GM18519 (cell line): Measurements from ENCODE around the gene F2RL1.
"Not testable (repeated sequence)": the region's sequence is repeated elsewhere in the genome, so short reads cannot be mapped to it uniquely, and the experiment has no call there.

ENCODE experiments used
- ATAC-seq: cut with Tn5 transposase; IDR thresholded peaks from one replicate; pipeline ENCODE4 v1.9.1; 2021; ENCODE audit warnings: mild to moderate bottlenecking, moderate library complexity; ENCODE audit not compliant: unreplicated experiment, low FRiP score

The F2RL1 gene

GRCh38 chr5:76818844-76819831 lies at the start of gene F2RL1:
TSS of gene F2RL1 (plus strand) at chr5:76819030. CDS start at chr5:76819183, 153 bp downstream.
- no peak for ATAC-seq

GRCh38 chr5:76771041-76771440 lies 47.8 kb upstream of the F2RL1 start:
- ATAC-seq = not testable (repeated sequence)

DNA sequence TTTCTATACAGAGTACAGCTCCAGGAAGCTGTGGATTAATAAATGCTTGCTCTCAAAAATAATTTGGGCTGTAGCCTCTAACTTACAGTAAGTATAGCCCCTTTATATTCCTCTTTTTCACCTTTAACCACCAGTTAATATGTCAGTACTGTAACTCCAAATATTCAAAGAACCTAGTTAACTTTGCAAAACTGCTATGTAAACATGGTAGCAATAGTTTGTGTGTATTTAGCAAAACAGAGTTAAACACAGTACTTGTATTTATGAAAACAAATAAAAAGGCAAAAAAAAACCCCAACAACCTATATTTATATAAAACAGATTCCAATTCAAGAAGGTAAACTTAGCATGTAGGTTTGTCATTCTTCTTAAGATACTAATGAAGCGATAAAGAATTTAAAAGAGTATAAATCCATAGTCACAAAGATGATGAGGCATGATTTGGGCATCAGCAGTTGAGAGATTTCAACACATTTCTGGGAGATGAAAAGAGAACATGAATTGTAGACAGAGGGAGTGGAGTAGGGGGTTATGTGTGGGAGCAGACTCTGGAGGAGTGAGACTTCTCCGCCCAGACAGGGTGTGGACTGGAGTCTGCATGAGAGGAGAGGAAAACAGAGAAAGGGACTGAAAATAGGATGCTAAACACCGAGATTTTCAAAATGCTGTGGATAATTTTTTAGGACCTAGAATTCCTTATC lies 47.0 kb upstream of the F2RL1 start:
- no peak for ATAC-seq

DNA sequence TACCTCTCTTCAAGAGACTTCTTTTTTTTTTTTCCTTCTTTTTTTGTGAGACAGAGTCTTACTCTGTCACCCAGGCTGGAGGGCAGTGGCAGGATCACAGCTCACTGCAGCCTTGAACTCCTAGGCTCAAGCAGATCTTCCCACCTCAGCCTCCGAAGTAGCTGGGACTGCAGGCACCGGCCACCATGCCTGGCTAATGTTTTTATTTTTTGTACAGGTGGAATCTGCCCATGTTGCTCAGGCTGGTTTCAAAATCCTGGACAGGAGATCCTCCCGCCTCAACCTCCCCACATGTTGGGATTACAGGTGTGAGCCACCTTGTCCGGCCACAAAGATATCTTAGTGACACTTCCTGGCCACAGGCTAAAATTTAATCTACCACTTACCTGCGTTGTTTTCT lies 42.9 kb upstream of the F2RL1 start:
- ATAC-seq = no peak

DNA sequence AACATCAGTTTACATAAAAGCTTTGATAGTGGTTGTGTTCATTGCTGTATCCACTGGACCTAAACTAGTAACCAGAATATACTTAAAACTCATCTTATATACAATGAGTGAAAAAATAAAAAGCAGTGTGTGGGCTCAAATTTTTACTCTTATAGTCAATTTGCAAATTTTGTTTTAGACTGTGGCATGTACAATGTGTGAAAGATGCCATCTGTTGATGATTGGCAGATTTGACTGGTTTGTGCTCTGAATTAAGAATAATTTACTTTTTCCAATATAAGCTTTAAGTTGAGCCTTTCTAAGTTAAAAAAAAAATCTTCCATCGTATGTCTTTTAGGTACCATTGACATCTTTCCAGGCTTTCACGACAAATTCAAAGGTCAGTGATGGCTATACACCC lies 42.4 kb upstream of the F2RL1 start:
- no peak for ATAC-seq

DNA sequence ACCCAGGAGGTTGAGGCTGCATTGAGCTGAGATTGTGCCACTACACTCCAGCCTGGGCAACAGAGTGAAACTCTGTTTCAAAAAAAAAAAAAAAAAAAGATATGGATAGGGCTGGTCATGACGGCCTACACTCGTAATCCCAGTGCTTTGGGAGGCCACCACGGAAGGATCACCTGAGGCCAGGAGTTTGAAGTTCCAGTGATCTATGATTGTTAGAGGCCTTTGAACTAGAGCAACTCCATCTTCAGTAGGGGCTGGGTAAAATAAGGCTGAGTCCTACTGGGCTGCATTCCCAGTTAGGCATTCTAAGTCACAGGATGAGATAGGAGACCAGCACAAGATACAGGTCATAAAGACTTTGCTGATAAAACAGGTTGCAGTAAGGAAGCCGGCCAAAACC lies 38.2 kb upstream of the F2RL1 start:
- not testable (repeated sequence) for ATAC-seq

GRCh38 chr5:76781775-76782174 lies 37.1 kb upstream of the F2RL1 start:
- no peak for ATAC-seq

DNA sequence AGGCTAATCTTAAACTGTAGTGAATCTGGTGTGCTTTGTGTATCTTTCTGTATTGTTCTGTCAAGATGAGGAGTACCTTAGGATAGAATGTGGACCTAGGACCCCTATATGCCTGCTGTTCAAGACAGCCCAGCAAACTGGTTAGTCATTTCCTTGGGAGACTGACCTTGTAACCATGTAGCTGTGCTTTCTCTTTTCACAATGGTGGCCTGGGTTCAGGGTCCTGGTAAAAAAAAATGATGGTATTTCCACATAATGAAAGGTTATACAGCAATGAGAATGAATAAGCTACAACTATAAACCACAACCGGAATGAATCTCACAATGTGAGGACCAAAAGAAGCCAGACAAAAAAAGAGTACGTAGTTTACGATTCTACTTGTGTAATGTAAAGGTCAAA lies 36.4 kb upstream of the F2RL1 start:
- ATAC-seq = no peak

DNA sequence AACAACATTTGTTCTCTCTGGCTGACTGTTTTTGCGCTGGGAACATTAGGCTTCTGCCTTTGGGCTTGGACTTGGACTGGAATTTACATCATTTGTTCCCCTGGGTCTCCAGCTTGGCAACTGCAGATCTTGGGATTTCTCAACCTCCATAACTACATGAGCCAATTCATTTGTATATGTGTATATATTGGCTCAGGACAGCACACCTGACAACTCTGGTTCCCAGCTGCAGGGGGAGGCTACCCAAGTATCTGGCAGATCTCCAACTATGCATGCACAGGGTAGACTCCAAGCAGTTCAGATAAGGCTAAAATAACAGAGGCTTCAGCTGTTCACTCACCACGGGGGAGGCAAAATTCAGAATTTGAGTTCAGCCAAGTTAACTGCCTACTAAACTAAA lies 31.6 kb upstream of the F2RL1 start:
- ATAC-seq = no peak

DNA sequence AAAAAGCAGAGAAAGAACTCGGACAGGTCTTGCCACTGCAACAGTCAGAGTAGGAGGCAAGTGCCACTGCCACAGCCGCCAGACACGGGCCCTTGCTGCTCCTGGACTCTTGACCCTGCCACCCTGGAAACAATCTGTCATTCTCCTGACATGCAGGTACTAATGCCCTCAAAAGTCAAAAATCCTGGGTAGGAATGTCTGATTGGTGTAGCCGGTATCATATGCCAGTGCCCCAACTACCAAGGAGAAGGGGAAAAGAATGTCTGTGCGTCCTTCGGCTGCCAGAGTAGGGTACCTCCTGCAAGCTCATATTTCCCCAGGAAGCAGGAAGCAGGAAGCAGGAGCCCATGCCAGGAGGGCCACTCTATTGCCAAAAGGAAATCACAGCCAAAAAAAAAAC lies 30.5 kb upstream of the F2RL1 start:
- ATAC-seq = no peak

DNA sequence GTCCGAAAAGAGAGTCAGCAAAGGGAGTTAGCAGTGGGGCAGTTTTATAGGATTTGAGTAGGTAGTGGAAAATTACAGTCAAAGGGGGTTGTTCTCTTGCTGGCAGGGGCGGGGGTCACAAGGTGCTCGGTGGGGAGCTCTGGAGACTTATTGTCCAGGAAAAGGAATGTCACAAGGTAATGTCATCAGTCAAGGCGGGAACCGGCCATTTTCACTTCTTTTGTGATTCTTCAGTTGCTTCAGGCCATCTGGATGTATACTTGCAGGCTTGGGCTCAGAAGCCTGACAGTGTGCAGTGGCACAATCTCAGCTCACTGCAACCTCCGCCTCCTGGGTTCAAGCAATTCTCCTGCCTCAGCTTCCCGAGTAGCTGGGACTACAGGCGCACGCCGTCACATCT lies 29.6 kb upstream of the F2RL1 start:
- ATAC-seq = not testable (repeated sequence)

DNA sequence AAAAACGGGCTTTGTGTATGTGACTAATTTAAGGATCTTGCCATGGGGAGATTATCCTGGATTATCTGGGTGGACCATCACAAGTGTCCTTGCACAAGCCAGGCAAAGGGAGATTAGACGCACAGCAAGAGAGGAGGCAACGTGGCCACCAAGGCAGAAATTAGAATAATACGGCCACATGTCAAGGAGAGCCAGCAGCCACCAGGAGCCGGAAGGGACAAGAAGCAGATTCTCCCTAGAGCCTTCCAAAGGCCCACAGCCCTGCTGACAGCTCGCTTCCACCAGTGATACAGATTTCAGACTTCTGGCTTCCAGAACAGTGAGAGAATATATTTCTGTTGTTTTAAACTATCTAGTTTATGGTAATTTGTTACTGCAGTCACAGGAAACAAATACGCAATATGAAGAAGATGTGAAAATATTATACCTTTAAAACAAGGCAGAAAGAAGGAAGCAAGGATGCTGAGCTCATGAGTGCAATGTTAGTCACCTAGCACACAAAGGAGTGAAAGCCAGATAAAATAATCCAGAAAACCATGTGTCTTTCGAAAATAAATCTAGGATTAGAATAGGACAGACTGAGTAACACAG lies 28.7 kb upstream of the F2RL1 start:
- ATAC-seq = no peak

- no peak for ATAC-seq
These were observed 28.1 kb upstream of the F2RL1 start for GRCh38 chr5:76790632-76791290.

DNA sequence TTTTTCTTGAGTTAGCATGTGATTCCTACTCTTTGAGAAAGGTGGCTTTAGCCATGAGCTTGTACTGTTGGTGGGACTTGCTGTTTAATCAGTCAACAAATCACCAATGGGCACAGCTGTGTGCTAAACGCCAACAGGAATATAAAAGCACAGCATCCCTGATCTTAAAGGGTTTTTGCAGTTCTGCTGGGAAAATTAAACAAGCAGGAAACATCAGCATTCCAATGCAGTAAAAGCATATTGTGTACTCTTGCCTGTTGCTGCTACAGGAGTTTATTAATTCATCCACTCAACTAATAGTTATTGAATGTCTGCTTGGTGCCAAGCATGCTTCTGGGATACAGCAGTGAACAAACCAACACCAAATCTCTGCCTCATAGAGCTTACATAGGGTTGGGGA lies 27.4 kb upstream of the F2RL1 start:
- no peak for ATAC-seq

GRCh38 chr5:76794871-76795270 lies 24.0 kb upstream of the F2RL1 start:
- no peak for ATAC-seq

DNA sequence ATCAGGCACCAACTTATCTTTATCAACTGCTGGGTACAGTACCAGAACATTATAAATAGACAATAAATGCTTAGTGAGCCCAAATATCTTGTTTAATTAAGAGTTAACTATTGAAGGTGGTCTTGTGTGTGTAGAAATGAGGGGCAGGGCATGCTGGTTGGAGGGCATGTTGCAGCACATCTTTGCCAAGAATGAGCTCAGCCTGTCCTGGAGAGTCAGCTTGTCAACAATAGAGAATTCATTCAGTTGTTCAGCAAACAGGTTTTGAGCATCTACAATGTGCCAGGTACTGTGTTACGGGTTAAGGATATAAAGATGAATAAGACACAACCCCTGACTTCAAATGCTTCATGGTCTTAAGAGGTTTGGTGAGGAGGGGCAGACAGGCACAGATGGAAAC lies 19.2 kb upstream of the F2RL1 start:
- ATAC-seq = no peak

DNA sequence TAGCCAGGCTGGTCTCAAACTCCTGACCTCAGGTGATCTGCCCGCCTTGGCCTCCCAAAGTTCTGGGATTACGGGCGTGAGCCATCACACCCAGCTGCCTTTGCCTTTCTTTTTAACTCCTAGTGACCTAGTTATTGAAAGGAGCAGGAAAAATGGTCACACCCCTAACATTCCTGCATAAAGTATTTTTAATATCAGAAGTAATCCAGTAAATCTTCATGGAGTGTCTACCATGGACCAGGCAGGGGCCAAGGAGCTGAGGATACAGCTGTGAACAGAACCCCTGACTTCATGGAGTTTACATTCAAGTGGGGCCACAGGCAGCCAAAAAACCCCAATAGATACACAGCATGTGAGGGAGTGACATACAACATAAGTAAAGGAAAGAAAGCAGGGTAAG lies 18.3 kb upstream of the F2RL1 start:
- ATAC-seq = no peak

- no peak for ATAC-seq
These were observed 17.5 kb upstream of the F2RL1 start for GRCh38 chr5:76801159-76801802.

DNA sequence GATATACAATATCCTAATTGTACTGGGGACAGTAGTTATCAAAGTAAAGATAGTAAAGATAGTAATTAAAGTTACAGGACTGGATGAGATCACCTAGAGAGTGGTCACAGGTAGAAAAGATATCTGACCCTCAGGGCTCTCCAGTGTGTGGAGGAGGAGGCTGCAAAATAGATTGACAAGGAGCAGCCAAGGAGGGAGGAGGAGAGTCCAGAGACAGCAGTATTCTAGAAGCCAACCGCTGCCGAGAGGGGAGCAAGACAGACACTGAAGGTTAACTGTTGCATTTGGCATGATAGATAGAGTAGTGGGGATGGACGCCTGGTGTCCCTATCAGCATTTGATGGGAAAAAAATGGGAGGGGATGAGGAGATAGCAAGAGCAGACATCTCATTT lies 17.0 kb upstream of the F2RL1 start:
- no peak for ATAC-seq

GRCh38 chr5:76804266-76804665 lies 14.6 kb upstream of the F2RL1 start:
- ATAC-seq = no peak
